Tibial nerve (tissue), 4 donors: ENCODE data around the gene MAG. TPM values are rescaled to one million over a fixed set of nuclear protein-coding genes. Genes with fewer than 3 reads are reported as not detected.
A peak's percentile ranks its signal among the peaks of the same experiment; 100 is the strongest.

Experiments
- DNase-seq, 2 donors: peaks; one replicate each; pipeline ENCODE4 v3.0.0-alpha.2; 2019; ENCODE audit warnings: low spot score in 2 of 2
- H3K27ac ChIP-seq, 4 donors: fragments of 200-600 bp; sonication (generic) in 3 of 4; one replicate each; pipeline ENCODE4 v1.5.1; 2017 to 2019; ENCODE audit warnings: mild to moderate bottlenecking in 1 of 4
- H3K27me3 ChIP-seq, 2 donors: fragments of 200-600 bp; sonication (generic) in 1 of 2; one replicate each; pipeline versions ENCODE4 v1.5.1 to v1.6.0; 2017 to 2019
- H3K36me3 ChIP-seq, 3 donors: fragments of 200-600 bp; sonication (generic); one replicate each; pipeline ENCODE4 v1.5.1; 2018 to 2019
- H3K4me1 ChIP-seq, 4 donors: fragments of 200-600 bp; sonication (generic) in 3 of 4; one replicate each; pipeline ENCODE4 v1.5.1; 2017 to 2019
- H3K4me3 ChIP-seq, 4 donors: fragments of 200-600 bp; sonication (generic) in 3 of 4; one replicate each; pipeline ENCODE4 v1.5.1; 2017 to 2019; ENCODE audit warnings: mild to moderate bottlenecking in 1 of 4, moderate library complexity in 1 of 4
- H3K9me3 ChIP-seq, 4 donors: fragments of 200-600 bp; sonication (generic) in 3 of 4; one replicate each; pipeline ENCODE4 v1.5.1; 2017 to 2019
- CTCF ChIP-seq, 5 experiments: fragments of 200-600 bp in 3 of 5; fragments of 450-650 bp in 2 of 5; sonication (generic) in 3 of 5; IDR thresholded peaks; one replicate each; pipeline ENCODE4 v1.5.1; 2016 to 2019; ENCODE audit warnings: antibody characterized with exemption in 5 of 5, mild to moderate bottlenecking in 3 of 5, moderate library complexity in 2 of 5
- EP300 ChIP-seq, 2 donors: sonication (generic); formaldehyde crosslinking; IDR thresholded peaks; one replicate each; pipeline ENCODE4 v1.6.1; 2017; ENCODE audit warnings: antibody characterized with exemption in 2 of 2, mild to moderate bottlenecking in 1 of 2
- POLR2A ChIP-seq, 2 donors: fragments of 450-650 bp; IDR thresholded peaks; one replicate each; pipeline ENCODE4 v1.6.1; 2017; ENCODE audit warnings: antibody characterized with exemption in 2 of 2, mild to moderate bottlenecking in 2 of 2, moderate library complexity in 2 of 2
- WGBS, 2 donors: methylation state at CpG; one replicate each; pipeline ENCODE4 v1.1.5; 2018; 5-methylcytosine and 5-hydroxymethylcytosine counted together
- total RNA-seq, 4 donors: library from RNA; depleted of rRNA; stranded (reverse); fragments of >200 nt; gene quantifications; one replicate each; pipeline ENCODE4 v1.1.0, GENCODE V29; 2016

The MAG gene
- total RNA-seq, 4 donors from 2014 or later, result 31.8 to 49.6 (median 38.4) TPM

GRCh38 chr19:35265900-35266519 lies 26.0 kb upstream of the MAG start:
- Histone ChIP-seq H3K36me3 (peaks cover 0 to 12% (median 0%) of the 10 kb centered on the region in 3 donors), H3K4me1 (peaks cover 0 to 60% (median 14%) of the 10 kb centered on the region in 4 donors), H3K27ac (peak overlapping the region in 3 of 4 donors; percentile 10 to 99 (median 96)), H3K27me3 (no peaks in the 10 kb centered on the region), H3K9me3 (no peaks in the 10 kb centered on the region), H3K4me3 (no peak overlapping the region)
- WGBS, 2 donors, result 77% methylated on average over 10 of the region's 10 CpGs
- TF ChIP-seq EP300 (IDR thresholded peaks at IDR 0.05) (no peak), CTCF (IDR thresholded peaks at IDR 0.05) (no peak), POLR2A (IDR thresholded peaks at IDR 0.05) (no peak)
- DNase-seq, result peak in 1 of 2 donors; percentile 13

GRCh38 chr19:35266520-35267352 lies 25.2 kb upstream of the MAG start:
- Histone ChIP-seq H3K4me1 (peaks cover 0 to 63% (median 14%) of the 10 kb centered on the region in 4 donors), H3K27me3 (no peaks in the 10 kb centered on the region), H3K4me3 (peak overlapping the region; percentile 73 to 97 (median 80)), H3K27ac (peak overlapping the region; percentile 76 to 99 (median 96)), H3K36me3 (peaks cover 0 to 19% (median 5%) of the 10 kb centered on the region in 3 donors), H3K9me3 (no peaks in the 10 kb centered on the region)
- no peak for DNase-seq
- 34 to 57% methylated on average over 10 to 15 of the region's 39 CpGs for WGBS, 2 donors
- peak in 1 of 5 experiments; percentile 4 for TF ChIP-seq CTCF (IDR thresholded peaks at IDR 0.05)
- TF ChIP-seq POLR2A (IDR thresholded peaks at IDR 0.05), result no peak

- Histone ChIP-seq H3K27ac (peak overlapping the region; percentile 76 to 99 (median 96)), H3K36me3 (peaks cover 0 to 25% (median 6%) of the 10 kb centered on the region in 3 donors), H3K4me3 (peak overlapping the region; percentile 73 to 97 (median 80)), H3K4me1 (peaks cover 0 to 63% (median 14%) of the 10 kb centered on the region in 4 donors), H3K27me3 (no peaks in the 10 kb centered on the region), H3K9me3 (no peaks in the 10 kb centered on the region)
- DNase-seq, result peak in 1 of 2 donors; percentile 40
- TF ChIP-seq POLR2A (IDR thresholded peaks at IDR 0.05), result no peak
- no peak for TF ChIP-seq CTCF (IDR thresholded peaks at IDR 0.05)
- no peak for TF ChIP-seq EP300 (IDR thresholded peaks at IDR 0.05)
- 0 to 1% methylated on average over 32 to 35 of the region's 40 CpGs for WGBS, 2 donors
These were observed 24.6 kb upstream of the MAG start for GRCh38 chr19:35267353-35267817.

- Histone ChIP-seq H3K36me3 (peaks cover 0 to 31% (median 6%) of the 10 kb centered on the region in 3 donors), H3K9me3 (no peaks in the 10 kb centered on the region), H3K27ac (peak overlapping the region; percentile 76 to 99 (median 96)), H3K27me3 (no peaks in the 10 kb centered on the region), H3K4me3 (peak overlapping the region; percentile 73 to 97 (median 80)), H3K4me1 (peaks cover 0 to 64% (median 14%) of the 10 kb centered on the region in 4 donors)
- TF ChIP-seq EP300 (IDR thresholded peaks at IDR 0.05), result peak in 1 of 2 donors; percentile 80
- peak; percentile 82 to 91 for TF ChIP-seq POLR2A (IDR thresholded peaks at IDR 0.05)
- no peak for TF ChIP-seq CTCF (IDR thresholded peaks at IDR 0.05)
- WGBS, 2 donors, result 0 to 1% methylated on average over 44 to 54 of the region's 100 CpGs
- peak; percentile 48 to 54 for DNase-seq
These were observed 24.0 kb upstream of the MAG start for GRCh38 chr19:35267818-35268535.
